Endothelial cell of umbilical vein (primary cell): Measurements from ENCODE around the gene FBXL13.

Experiments
- EZH2 ChIP-seq: IDR thresholded peaks from 2 replicates; pipeline ENCODE4 v1.6.1; 2012; ENCODE audit warnings: borderline replicate concordance, low read depth, mild to moderate bottlenecking, moderate library complexity, low read length, inconsistent platforms; ENCODE audit not compliant: severe bottlenecking
- JUN ChIP-seq: IDR thresholded peaks from 2 replicates; pipeline ENCODE4 v1.6.1; 2011; ENCODE audit warnings: borderline replicate concordance, low read depth; ENCODE audit not compliant: insufficient read length, insufficient read depth
- POLR2A ChIP-seq: IDR thresholded peaks from 2 replicates; pipeline ENCODE4 v1.6.1; 2012; ENCODE audit warnings: low read depth, mild to moderate bottlenecking, control low read depth, low read length
- POLR2AphosphoS5 ChIP-seq: IDR thresholded peaks from 2 replicates; pipeline ENCODE4 v1.6.1; 2012; ENCODE audit warnings: low read depth, mild to moderate bottlenecking, control low read depth, low read length, moderate library complexity; ENCODE audit not compliant: insufficient read depth
- TF ChIP-seq, protein P1 (sequence below), 2 donors: IDR thresholded peaks; 1 replicate in 1 of 2; 2 replicates in 1 of 2; pipeline ENCODE4 v1.5.1; 2011; ENCODE audit warnings: low read length in 2 of 2, mild to moderate bottlenecking in 2 of 2, moderate library complexity in 2 of 2, control low read depth in 1 of 2, inconsistent platforms in 1 of 2, low read depth in 1 of 2; ENCODE audit not compliant: insufficient read depth in 1 of 2; ENCODE audit errors: extremely low read depth in 1 of 2

- TF ChIP-seq, protein P1, sequence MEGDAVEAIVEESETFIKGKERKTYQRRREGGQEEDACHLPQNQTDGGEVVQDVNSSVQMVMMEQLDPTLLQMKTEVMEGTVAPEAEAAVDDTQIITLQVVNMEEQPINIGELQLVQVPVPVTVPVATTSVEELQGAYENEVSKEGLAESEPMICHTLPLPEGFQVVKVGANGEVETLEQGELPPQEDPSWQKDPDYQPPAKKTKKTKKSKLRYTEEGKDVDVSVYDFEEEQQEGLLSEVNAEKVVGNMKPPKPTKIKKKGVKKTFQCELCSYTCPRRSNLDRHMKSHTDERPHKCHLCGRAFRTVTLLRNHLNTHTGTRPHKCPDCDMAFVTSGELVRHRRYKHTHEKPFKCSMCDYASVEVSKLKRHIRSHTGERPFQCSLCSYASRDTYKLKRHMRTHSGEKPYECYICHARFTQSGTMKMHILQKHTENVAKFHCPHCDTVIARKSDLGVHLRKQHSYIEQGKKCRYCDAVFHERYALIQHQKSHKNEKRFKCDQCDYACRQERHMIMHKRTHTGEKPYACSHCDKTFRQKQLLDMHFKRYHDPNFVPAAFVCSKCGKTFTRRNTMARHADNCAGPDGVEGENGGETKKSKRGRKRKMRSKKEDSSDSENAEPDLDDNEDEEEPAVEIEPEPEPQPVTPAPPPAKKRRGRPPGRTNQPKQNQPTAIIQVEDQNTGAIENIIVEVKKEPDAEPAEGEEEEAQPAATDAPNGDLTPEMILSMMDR (IDR thresholded peaks at IDR 0.05; ENCODE audit: extremely low read depth in 1 of 2, insufficient read depth in 1 of 2, low read depth in 1 of 2, low read length in 2 of 2), result no peak
- TF ChIP-seq POLR2A, result no peak
- TF ChIP-seq EZH2, result no peak
- TF ChIP-seq POLR2AphosphoS5, result no peak
- no peak for TF ChIP-seq JUN
Measured at GRCh38 chr7:102914585-102914984, 160.0 kb downstream of the FBXL13 start.
